Lower leg skin (tissue), 4 donors: ENCODE measurements around the gene SAMD3. TPM values are rescaled to one million over a fixed set of nuclear protein-coding genes. Genes with fewer than 3 reads are reported as not detected.

Experiments used
- DNase-seq, 2 donors: peaks; one replicate each; pipeline ENCODE4 v3.0.0-alpha.2; 2019; ENCODE audit warnings: low spot score in 2 of 2
- H3K4me3 ChIP-seq: fragments of 200-600 bp; sonication (generic); 2 replicates; pipeline ENCODE4 v1.5.1; 2017; ENCODE audit warnings: mild to moderate bottlenecking, low read depth; ENCODE audit not compliant: poor library complexity, severe bottlenecking
- POLR2A ChIP-seq, 2 donors: fragments of 450-650 bp; IDR thresholded peaks; one replicate each; pipeline ENCODE4 v1.6.1; 2016 to 2017; ENCODE audit warnings: antibody characterized with exemption in 2 of 2, mild to moderate bottlenecking in 1 of 2, moderate library complexity in 1 of 2
- WGBS, 2 donors: methylation state at CpG; one replicate each; pipeline ENCODE4 v1.1.5; 2018; 5-methylcytosine and 5-hydroxymethylcytosine counted together
- intact Hi-C: fragments of 100-400 bp; cut with DNase I; formaldehyde crosslinking; loops from one replicate; pipeline ENCODE4 v1.15.0; 2023; ENCODE audit warnings: low total_unique reads
- total RNA-seq, 4 donors: library from RNA; depleted of rRNA; stranded (reverse); fragments of >200 nt; gene quantifications; one replicate each; pipeline ENCODE4 v1.1.0, GENCODE V29; 2016
- TF ChIP-seq, protein P1 (sequence below), 3 donors: fragments of 450-650 bp; IDR thresholded peaks; one replicate each; pipeline ENCODE4 v1.5.1; 2016; ENCODE audit warnings: antibody characterized with exemption in 3 of 3, mild to moderate bottlenecking in 3 of 3, moderate library complexity in 2 of 3

Gene SAMD3
- total RNA-seq, 4 donors from 2014 or later: not detected

DNA sequence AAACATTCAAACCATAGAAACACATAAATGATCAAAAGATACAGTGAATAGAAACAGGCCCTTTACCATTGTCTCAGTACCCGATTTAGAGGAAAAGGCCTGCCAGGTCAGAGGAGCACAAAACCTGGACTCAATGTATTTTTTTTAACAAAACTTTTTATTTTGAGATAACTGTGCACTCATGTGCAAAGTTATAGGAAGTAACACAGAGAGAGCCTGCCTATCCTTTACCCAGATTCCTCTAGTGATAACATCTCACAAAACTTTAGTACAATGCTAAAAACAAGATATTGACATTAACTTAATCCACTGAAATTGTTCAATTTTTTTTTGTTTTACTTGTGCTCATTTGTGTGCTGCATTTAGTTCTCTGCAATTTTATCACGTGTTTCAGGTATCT is 36.8 kb upstream of the SAMD3 start:
- H3K4me3 ChIP-seq: no peak overlapping the region
- WGBS, 2 donors: 90 to 94% methylated on average over 2 of the region's 2 CpGs
- DNase-seq: no peak
- TF ChIP-seq POLR2A (IDR thresholded peaks at IDR 0.05): no peak
- TF ChIP-seq, protein P1, sequence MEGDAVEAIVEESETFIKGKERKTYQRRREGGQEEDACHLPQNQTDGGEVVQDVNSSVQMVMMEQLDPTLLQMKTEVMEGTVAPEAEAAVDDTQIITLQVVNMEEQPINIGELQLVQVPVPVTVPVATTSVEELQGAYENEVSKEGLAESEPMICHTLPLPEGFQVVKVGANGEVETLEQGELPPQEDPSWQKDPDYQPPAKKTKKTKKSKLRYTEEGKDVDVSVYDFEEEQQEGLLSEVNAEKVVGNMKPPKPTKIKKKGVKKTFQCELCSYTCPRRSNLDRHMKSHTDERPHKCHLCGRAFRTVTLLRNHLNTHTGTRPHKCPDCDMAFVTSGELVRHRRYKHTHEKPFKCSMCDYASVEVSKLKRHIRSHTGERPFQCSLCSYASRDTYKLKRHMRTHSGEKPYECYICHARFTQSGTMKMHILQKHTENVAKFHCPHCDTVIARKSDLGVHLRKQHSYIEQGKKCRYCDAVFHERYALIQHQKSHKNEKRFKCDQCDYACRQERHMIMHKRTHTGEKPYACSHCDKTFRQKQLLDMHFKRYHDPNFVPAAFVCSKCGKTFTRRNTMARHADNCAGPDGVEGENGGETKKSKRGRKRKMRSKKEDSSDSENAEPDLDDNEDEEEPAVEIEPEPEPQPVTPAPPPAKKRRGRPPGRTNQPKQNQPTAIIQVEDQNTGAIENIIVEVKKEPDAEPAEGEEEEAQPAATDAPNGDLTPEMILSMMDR (IDR thresholded peaks at IDR 0.05): no peak
- intact Hi-C loops: no loop called here

DNA sequence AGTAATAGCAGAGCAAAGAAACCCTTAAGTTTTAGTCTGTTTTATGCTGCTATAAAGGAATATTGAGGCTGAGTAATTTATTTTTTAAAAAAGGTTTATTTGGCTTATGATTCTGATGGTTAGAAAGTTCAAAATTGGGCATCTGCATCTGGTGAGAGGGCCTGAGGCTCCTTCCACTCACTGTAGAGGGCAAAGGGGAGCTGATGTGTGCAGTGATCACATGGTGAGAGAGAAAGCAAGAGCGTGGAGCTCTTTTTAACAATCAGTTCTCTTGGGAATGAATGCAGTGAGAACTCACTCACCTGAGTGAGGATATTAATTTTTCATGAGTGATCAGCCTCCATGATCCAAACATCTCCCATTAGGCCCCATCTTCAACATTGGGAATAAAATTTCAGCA is 36.4 kb upstream of the SAMD3 start:
- WGBS, 2 donors: 27 to 52% methylated on average over 1 of the region's 1 CpG

DNA sequence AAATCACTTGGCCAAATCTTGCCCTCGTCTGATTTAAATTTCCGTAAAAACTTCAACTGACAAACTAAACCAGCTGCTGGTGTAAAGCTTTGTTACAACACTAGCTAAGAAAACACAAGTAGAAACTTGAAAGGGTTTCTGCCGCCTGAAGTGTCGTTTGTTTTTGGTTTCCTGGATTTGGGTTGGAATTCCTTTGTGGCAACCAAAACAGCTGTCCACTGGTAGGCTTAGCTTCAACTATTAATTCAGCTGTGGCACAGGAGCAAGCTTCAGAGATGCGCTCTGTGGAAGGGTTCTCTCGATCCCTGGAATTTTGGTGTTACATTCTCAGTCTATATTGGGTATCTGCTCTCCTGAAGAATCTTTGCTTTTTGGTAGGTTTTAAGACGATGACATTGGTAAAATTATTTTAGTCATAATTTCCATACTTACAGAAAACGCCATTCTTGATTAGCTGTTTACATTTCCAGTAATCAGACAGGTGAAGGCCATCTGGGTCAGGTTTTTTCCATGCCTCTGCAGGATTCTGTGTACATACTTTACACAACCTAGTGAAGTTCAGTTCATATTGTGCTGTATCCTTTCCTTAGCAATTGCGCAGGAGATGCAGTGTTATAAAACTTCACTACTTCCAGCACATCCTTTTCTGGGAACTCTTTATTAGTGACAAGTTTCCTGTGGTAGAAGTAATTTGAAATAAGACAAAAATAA is 29.9 kb upstream of the SAMD3 start:
- DNase-seq: no peak
- no peak overlapping the region for H3K4me3 ChIP-seq
- intact Hi-C loops: no loop called here
- WGBS, 2 donors: 42 to 52% methylated on average over 9 of the region's 9 CpGs
- TF ChIP-seq, protein P1 (IDR thresholded peaks at IDR 0.05): no peak
- no peak for TF ChIP-seq POLR2A (IDR thresholded peaks at IDR 0.05)

More for the DNA sequence above, 36.4 kb upstream of the SAMD3 start:
- intact Hi-C loops: no loop called here
- no peak overlapping the region for H3K4me3 ChIP-seq
- TF ChIP-seq, protein P1 (IDR thresholded peaks at IDR 0.05): no peak
- TF ChIP-seq POLR2A (IDR thresholded peaks at IDR 0.05): no peak
- DNase-seq: no peak

DNA sequence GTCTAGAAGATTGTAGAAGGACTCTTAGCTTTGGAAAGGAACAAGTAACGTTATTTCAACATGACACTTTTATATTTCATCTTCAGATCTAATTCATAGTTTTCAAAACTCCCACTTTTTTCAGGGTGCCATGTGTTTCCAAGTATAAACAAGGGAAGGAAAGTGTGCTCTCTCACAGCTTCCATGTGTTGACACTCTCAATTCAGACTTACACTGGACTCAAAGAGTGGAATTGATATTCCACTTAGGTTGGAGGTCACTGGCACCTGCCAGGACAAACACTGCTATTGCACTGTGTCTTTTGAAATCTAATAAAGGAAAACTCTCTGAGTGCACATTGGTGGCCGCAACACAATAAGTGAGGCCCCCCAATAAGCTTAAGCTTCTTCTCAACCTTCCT is 22.5 kb upstream of the SAMD3 start:
- no peak for DNase-seq
- TF ChIP-seq POLR2A (IDR thresholded peaks at IDR 0.05): no peak
- WGBS, 2 donors: 83 to 90% methylated on average over 2 of the region's 2 CpGs
- intact Hi-C loops: no loop called here
- no peak overlapping the region for H3K4me3 ChIP-seq

DNA sequence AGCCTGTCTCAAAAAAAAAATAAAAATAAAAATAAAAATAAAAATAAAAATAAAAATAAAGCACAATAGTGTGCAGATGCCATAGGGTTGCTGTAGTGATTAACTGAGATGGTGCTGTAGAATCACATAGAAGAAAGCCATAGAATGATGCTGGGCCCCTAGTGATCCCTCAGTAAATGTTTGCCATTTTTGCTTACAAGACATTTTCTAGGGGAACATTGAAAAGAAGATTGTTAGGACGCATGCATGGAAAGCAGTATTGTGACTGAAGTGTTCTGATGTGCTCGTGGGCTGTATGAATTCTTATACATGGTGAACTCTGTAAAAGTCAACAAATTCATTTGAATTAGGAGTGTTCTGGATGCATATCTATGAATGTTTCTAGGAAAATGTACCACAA is 22.0 kb upstream of the SAMD3 start:
- no peak overlapping the region for H3K4me3 ChIP-seq
- 89% methylated on average over 2 of the region's 2 CpGs for WGBS, 2 donors
- no peak for DNase-seq
- intact Hi-C loops: no loop called here
- TF ChIP-seq, protein P1 (IDR thresholded peaks at IDR 0.05): no peak
- TF ChIP-seq POLR2A (IDR thresholded peaks at IDR 0.05): no peak

DNA sequence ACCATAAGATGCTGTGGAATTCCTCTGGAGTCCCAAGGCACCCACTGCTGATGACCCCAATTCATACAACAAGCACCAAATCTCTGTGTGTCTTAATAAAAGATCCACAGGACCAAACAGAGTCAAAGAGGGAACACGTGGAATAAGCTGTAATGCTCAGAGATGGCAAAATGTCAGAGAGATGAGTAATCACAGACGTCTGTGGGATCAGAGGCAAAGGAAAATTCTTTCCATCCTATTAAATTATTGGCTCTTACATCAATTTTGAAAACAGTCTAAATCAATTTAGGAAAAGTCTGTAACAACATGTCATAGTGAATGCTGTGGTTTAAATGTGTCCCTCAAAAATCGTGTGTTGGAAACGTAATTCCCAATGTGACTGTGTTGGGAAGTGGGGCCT is 17.5 kb upstream of the SAMD3 start:
- no peak overlapping the region for H3K4me3 ChIP-seq
- WGBS, 2 donors: 18 to 26% methylated on average over 4 of the region's 4 CpGs
- no peak for TF ChIP-seq POLR2A (IDR thresholded peaks at IDR 0.05)
- TF ChIP-seq, protein P1 (IDR thresholded peaks at IDR 0.05): no peak
- no peak for DNase-seq
- intact Hi-C loops: no loop called here
